Endothelial cell of umbilical vein (primary cell): Measurements from ENCODE around the gene ZW10. TPM values are rescaled to one million over a fixed set of nuclear protein-coding genes. Genes with fewer than 3 reads are reported as not detected.

Experiments
- BruUV-seq: library from RNA; stranded (reverse); fragments of 400-500 nt; replicated peaks from 2 replicates; lab custom pipeline; 2021; lab: Mats Ljungman, UMichigan
- CTCF ChIA-PET: fragments of 300-600, 350-600 bp; sonication (Branson Sonifier 250); formaldehyde crosslinking; loops from one replicate; lab custom pipeline; 2021; ENCODE audit warnings: antibody characterized with exemption, inconsistent platforms; lab: Charles Lee
- POLR2A ChIA-PET: fragments of 300-600, 350-600 bp; sonication (Branson Sonifier 250); formaldehyde crosslinking; loops from one replicate; lab custom pipeline; 2021; ENCODE audit warnings: antibody characterized with exemption, inconsistent platforms; lab: Charles Lee
- DNase-seq: peaks from one replicate; pipeline ENCODE4 v3.0.0-alpha.2; 2011; ENCODE audit warnings: low read depth, low spot score
- FAIRE-seq: peaks from 2 replicates; lab custom pipeline; 2011; peaks lifted over from hg19 to GRCh38; lab: Jason Lieb, UNC
- H2AFZ ChIP-seq: 2 replicates; pipeline ENCODE4 v1.6.0; 2012; ENCODE audit warnings: low read depth, low read length, control low read depth, inconsistent platforms
- H3K27ac ChIP-seq: 2 replicates; pipeline ENCODE4 v1.5.1; 2011; ENCODE audit warnings: low read depth, mild to moderate bottlenecking, control low read depth, low read length, moderate library complexity; ENCODE audit not compliant: insufficient read depth
- H3K27me3 ChIP-seq, 2 experiments: 2 replicates each; pipeline versions ENCODE4 v1.6.0 to v1.6.1; 2011; ENCODE audit warnings: low read length in 2 of 2, mixed read lengths in 1 of 2; ENCODE audit not compliant: control insufficient read depth in 2 of 2, insufficient read depth in 2 of 2
- H3K36me3 ChIP-seq, 2 experiments: 2 replicates in 1 of 2; 3 replicates in 1 of 2; pipeline ENCODE4 v1.5.1; 2011; ENCODE audit warnings: low read length in 2 of 2, mild to moderate bottlenecking in 1 of 2, moderate library complexity in 1 of 2; ENCODE audit not compliant: control insufficient read depth in 2 of 2, insufficient read depth in 2 of 2; ENCODE audit errors: extremely low read depth in 1 of 2
- H3K4me1 ChIP-seq: 3 replicates; pipeline ENCODE4 v1.5.1; 2011; ENCODE audit warnings: mild to moderate bottlenecking, low read length; ENCODE audit not compliant: control insufficient read depth, insufficient read depth; ENCODE audit errors: extremely low read depth
- H3K4me2 ChIP-seq: 2 replicates; pipeline ENCODE4 v1.6.1; 2011; ENCODE audit warnings: low read length, control low read depth, mixed read lengths; ENCODE audit not compliant: insufficient read depth
- H3K4me3 ChIP-seq, 3 experiments: fragments of 200-600 bp in 1 of 3; sonication (generic), shearing (Covaris generic) in 1 of 3; replicated peaks in 1 of 3; 2 replicates each; pipeline ENCODE4 v1.5.1; 2011 to 2016; ENCODE audit warnings: control low read depth in 3 of 3, low read length in 3 of 3, mild to moderate bottlenecking in 2 of 3, inconsistent platforms in 1 of 3, low read depth in 1 of 3, moderate library complexity in 1 of 3; ENCODE audit not compliant: insufficient read depth in 1 of 3
- H3K79me2 ChIP-seq: 2 replicates; pipeline ENCODE4 v1.6.0; 2012; ENCODE audit warnings: low read length, inconsistent platforms; ENCODE audit not compliant: control insufficient read depth, insufficient read depth
- H3K9ac ChIP-seq: replicated peaks from 2 replicates; pipeline ENCODE3; 2011; ENCODE audit warnings: low read length, control low read depth; ENCODE audit not compliant: insufficient read depth; ENCODE audit errors: extremely low read depth
- H3K9me1 ChIP-seq: replicated peaks from 3 replicates; pipeline ENCODE4 v1.6.0; 2011; ENCODE audit warnings: mild to moderate bottlenecking, low read length; ENCODE audit not compliant: control insufficient read depth, insufficient read depth; ENCODE audit errors: extremely low read depth
- H3K9me3 ChIP-seq: replicated peaks from 2 replicates; pipeline ENCODE4 v1.5.1; 2012; ENCODE audit warnings: low read length, inconsistent platforms; ENCODE audit not compliant: control insufficient read depth, insufficient read depth
- H4K20me1 ChIP-seq: replicated peaks from 2 replicates; pipeline ENCODE3; 2011; ENCODE audit warnings: mild to moderate bottlenecking, low read length; ENCODE audit not compliant: control insufficient read depth, insufficient read depth; ENCODE audit errors: extremely low read depth
- EZH2 ChIP-seq: IDR thresholded peaks from 2 replicates; pipeline ENCODE4 v1.6.1; 2012; ENCODE audit warnings: borderline replicate concordance, low read depth, mild to moderate bottlenecking, moderate library complexity, low read length, inconsistent platforms; ENCODE audit not compliant: severe bottlenecking
- FOS ChIP-seq: IDR thresholded peaks from 2 replicates; pipeline ENCODE4 v1.6.1; 2011; ENCODE audit warnings: mild to moderate bottlenecking, low read length, moderate library complexity, borderline replicate concordance; ENCODE audit not compliant: insufficient read depth
- GATA2 ChIP-seq: IDR thresholded peaks from 2 replicates; pipeline ENCODE4 v1.7.0; 2011; ENCODE audit warnings: low read depth, mild to moderate bottlenecking, moderate library complexity, mixed read lengths, low read length; ENCODE audit not compliant: insufficient read length, insufficient read depth
- JUN ChIP-seq: IDR thresholded peaks from 2 replicates; pipeline ENCODE4 v1.6.1; 2011; ENCODE audit warnings: borderline replicate concordance, low read depth; ENCODE audit not compliant: insufficient read length, insufficient read depth
- MAX ChIP-seq: IDR thresholded peaks from 2 replicates; pipeline ENCODE4 v1.6.1; 2011; ENCODE audit not compliant: insufficient read depth, insufficient read length
- MYC ChIP-seq: IDR thresholded peaks from one replicate; pipeline ENCODE4 v1.6.1; 2011; ENCODE audit warnings: mild to moderate bottlenecking, low read depth, low read length
- POLR2A ChIP-seq: IDR thresholded peaks from 2 replicates; pipeline ENCODE4 v1.6.1; 2012; ENCODE audit warnings: low read depth, mild to moderate bottlenecking, control low read depth, low read length
- POLR2AphosphoS5 ChIP-seq: IDR thresholded peaks from 2 replicates; pipeline ENCODE4 v1.6.1; 2012; ENCODE audit warnings: low read depth, mild to moderate bottlenecking, control low read depth, low read length, moderate library complexity; ENCODE audit not compliant: insufficient read depth
- dilution Hi-C: fragments of 300-500 bp; cut with MboI; formaldehyde crosslinking; loops from one replicate; pipeline ENCODE4 v1.15.0; 2019; ENCODE audit warnings: low sequenced_read_pairs; ENCODE audit not compliant: extremely low pct_ligation_motif_present
- intact Hi-C: fragments of 100-400 bp; cut with micrococcal nuclease; formaldehyde crosslinking; loops from one replicate; pipeline ENCODE4 v1.10.0; 2022
- polyA plus RNA-seq, 4 experiments: library from polyadenylated mRNA; depleted of rRNA in 3 of 4; stranded (reverse) in 3 of 4; unstranded in 1 of 4; fragments of >200 nt; gene quantifications; 2 replicates each; pipeline versions ENCODE4 v1.2.1 to v1.2.3, GENCODE V29; 2011 to 2012; ENCODE audit warnings: missing spikeins in 1 of 4
- total RNA-seq: library from RNA; stranded (reverse); gene quantifications from 2 replicates; pipeline ENCODE4 v1.2.3, GENCODE V29; 2021
- TF ChIP-seq, protein P1 (sequence below), 2 donors: IDR thresholded peaks; 1 replicate in 1 of 2; 2 replicates in 1 of 2; pipeline ENCODE4 v1.5.1; 2011; ENCODE audit warnings: low read length in 2 of 2, mild to moderate bottlenecking in 2 of 2, moderate library complexity in 2 of 2, control low read depth in 1 of 2, inconsistent platforms in 1 of 2, low read depth in 1 of 2; ENCODE audit not compliant: insufficient read depth in 1 of 2; ENCODE audit errors: extremely low read depth in 1 of 2

ZW10 gene
- total and polyA plus RNA-seq, 2 donors (not counting 3 experiments of a cell fraction or from before 2014, with no cell fraction given) = 7.5 to 22.1 TPM

GRCh38 chr11:113771964-113772363 is 1.5 kb downstream of the ZW10 start:
- H3K27ac ChIP-seq = no peak overlapping the region
- H3K27me3 ChIP-seq = peaks cover 7 to 22% of the 10 kb centered on the region in 2 experiments
- H3K4me3 ChIP-seq = no peak overlapping the region
- no peak for FAIRE-seq
- BruUV-seq = TSS peak; percentile 38
- no peak overlapping the region for H2AFZ ChIP-seq
- no peak overlapping the region for H3K9ac ChIP-seq
- H3K9me1 ChIP-seq = no peaks in the 10 kb centered on the region
- ChIA-PET CTCF (interaction anchor here (1.1 to 2.9 kb wide), 3 partner anchors 13 to 458 kb away, joined by 3 to 19 read pairs (median 5); partner anchors contain the start of gene TTC12), POLR2A (no interaction called here)
- intact Hi-C loops = loop anchor here (5.0 to 10.0 kb wide), 3 partner anchors 237 to 630 kb away; partner anchors contain the start of genes ANKK1, C11orf71 and RBM7
- DNase-seq = no peak
- H3K36me3 ChIP-seq = peaks cover 0 to 3% of the 10 kb centered on the region in 2 experiments
- peaks cover 24% of the 10 kb centered on the region for H3K79me2 ChIP-seq
- no peak overlapping the region for H3K4me2 ChIP-seq
- dilution Hi-C loops = no loop called here
- H4K20me1 ChIP-seq = no peaks in the 10 kb centered on the region
- H3K9me3 ChIP-seq = no peaks in the 10 kb centered on the region
- peaks cover 6% of the 10 kb centered on the region for H3K4me1 ChIP-seq
- TF ChIP-seq POLR2A (no peak), POLR2AphosphoS5 (no peak), FOS (no peak), JUN (no peak), MAX (no peak), MYC (no peak), GATA2 (no peak), EZH2 (no peak)
- TF ChIP-seq, protein P1, sequence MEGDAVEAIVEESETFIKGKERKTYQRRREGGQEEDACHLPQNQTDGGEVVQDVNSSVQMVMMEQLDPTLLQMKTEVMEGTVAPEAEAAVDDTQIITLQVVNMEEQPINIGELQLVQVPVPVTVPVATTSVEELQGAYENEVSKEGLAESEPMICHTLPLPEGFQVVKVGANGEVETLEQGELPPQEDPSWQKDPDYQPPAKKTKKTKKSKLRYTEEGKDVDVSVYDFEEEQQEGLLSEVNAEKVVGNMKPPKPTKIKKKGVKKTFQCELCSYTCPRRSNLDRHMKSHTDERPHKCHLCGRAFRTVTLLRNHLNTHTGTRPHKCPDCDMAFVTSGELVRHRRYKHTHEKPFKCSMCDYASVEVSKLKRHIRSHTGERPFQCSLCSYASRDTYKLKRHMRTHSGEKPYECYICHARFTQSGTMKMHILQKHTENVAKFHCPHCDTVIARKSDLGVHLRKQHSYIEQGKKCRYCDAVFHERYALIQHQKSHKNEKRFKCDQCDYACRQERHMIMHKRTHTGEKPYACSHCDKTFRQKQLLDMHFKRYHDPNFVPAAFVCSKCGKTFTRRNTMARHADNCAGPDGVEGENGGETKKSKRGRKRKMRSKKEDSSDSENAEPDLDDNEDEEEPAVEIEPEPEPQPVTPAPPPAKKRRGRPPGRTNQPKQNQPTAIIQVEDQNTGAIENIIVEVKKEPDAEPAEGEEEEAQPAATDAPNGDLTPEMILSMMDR (IDR thresholded peaks at IDR 0.05; ENCODE audit: extremely low read depth in 1 of 2, insufficient read depth in 1 of 2, low read depth in 1 of 2, low read length in 2 of 2) = no peak
